K562 (cell line): Measurements from ENCODE around the gene ACSS2. TPM values are rescaled to one million over a fixed set of nuclear protein-coding genes. Genes with fewer than 3 reads are reported as not detected.
A peak's percentile ranks its signal among the peaks of the same experiment; 100 is the strongest.

Experiments used
- BHLHE40 ChIP-seq: IDR thresholded peaks from 2 replicates; pipeline ENCODE4 v1.6.1; 2011; ENCODE audit warnings: low read length, improper control_type of control experiment
- EZH2 ChIP-seq: IDR thresholded peaks from 2 replicates; pipeline ENCODE4 v1.6.1; 2012; ENCODE audit warnings: low read depth, mild to moderate bottlenecking, inconsistent platforms, low read length, borderline replicate concordance
- FOXK1 ChIP-seq: sonication (generic); formaldehyde crosslinking; IDR thresholded peaks from 2 replicates; pipeline ENCODE4 v1.8.0; 2022; ENCODE audit warnings: missing genetic modification reagents, mild to moderate bottlenecking, borderline replicate concordance
- HDAC3 ChIP-seq: fragments of 450-650 bp; IDR thresholded peaks from 2 replicates; pipeline ENCODE4 v1.6.1; 2018; ENCODE audit warnings: borderline replicate concordance, mild to moderate bottlenecking, moderate library complexity; ENCODE audit not compliant: partially characterized antibody
- HLTF ChIP-seq: fragments of 450-650 bp; IDR thresholded peaks from 2 replicates; pipeline ENCODE4 v1.6.1; 2016
- HNRNPH1 ChIP-seq: fragments of 200-400 bp; formaldehyde crosslinking; optimal IDR thresholded peaks from 2 replicates; pipeline ENCODE3; 2017; ENCODE audit warnings: low read depth, mild to moderate bottlenecking, low read length, moderate library complexity
- NCOA4 ChIP-seq: fragments of 450-650 bp; IDR thresholded peaks from 2 replicates; pipeline ENCODE4 v1.6.1; 2018; ENCODE audit warnings: mild to moderate bottlenecking; ENCODE audit not compliant: partially characterized antibody
- NUFIP1 ChIP-seq: fragments of 450-650 bp; IDR thresholded peaks from 2 replicates; pipeline ENCODE4 v1.6.1; 2018; ENCODE audit not compliant: partially characterized antibody
- POLR2AphosphoS2 ChIP-seq: IDR thresholded peaks from 2 replicates; pipeline ENCODE4 v1.6.1; 2012; ENCODE audit warnings: low read length, improper control_type of control experiment
- PTBP1 ChIP-seq: fragments of 200-400 bp; formaldehyde crosslinking; IDR thresholded peaks from 2 replicates; pipeline ENCODE4 v1.6.1; 2017; ENCODE audit warnings: low read depth, low read length
- SREBF2 ChIP-seq: sonication (generic); formaldehyde crosslinking; IDR thresholded peaks from 2 replicates; pipeline ENCODE4 v1.4.0; 2020; ENCODE audit warnings: mild to moderate bottlenecking, missing genetic modification reagents
- YBX1 ChIP-seq: fragments of 450-650 bp; IDR thresholded peaks from 2 replicates; pipeline ENCODE4 v1.7.1; 2016; ENCODE audit warnings: mild to moderate bottlenecking
- ZBTB1 ChIP-seq: sonication (generic); formaldehyde crosslinking; IDR thresholded peaks from 2 replicates; pipeline ENCODE4 v1.8.1; 2023; ENCODE audit warnings: missing genetic modification reagents, low read depth, mild to moderate bottlenecking, borderline replicate concordance
- ZFP30 ChIP-seq: fragments of 250-450 bp; sonication (Bioruptor Pico); IDR thresholded peaks from 2 replicates; pipeline ENCODE4 v1.8.0; 2022; ENCODE audit warnings: moderate library complexity, mild to moderate bottlenecking, inconsistent platforms, borderline replicate concordance
- ZNF347 ChIP-seq: fragments of 450-650 bp; formaldehyde crosslinking; IDR thresholded peaks from 2 replicates; pipeline ENCODE4 v1.4.0; 2020; ENCODE audit warnings: low read depth, mild to moderate bottlenecking, moderate library complexity
- ZNF699 ChIP-seq: fragments of 250-450 bp; sonication (Bioruptor Pico); IDR thresholded peaks from 2 replicates; pipeline ENCODE4 v1.8.0; 2021; ENCODE audit warnings: mild to moderate bottlenecking, moderate library complexity; ENCODE audit not compliant: insufficient replicate concordance
- ZNF785 ChIP-seq: fragments of 250-450 bp; sonication (Bioruptor Pico); IDR thresholded peaks from 2 replicates; pipeline ENCODE4 v1.4.0; 2020; ENCODE audit warnings: mild to moderate bottlenecking
- polyA plus RNA-seq, 8 experiments: library from polyadenylated mRNA; depleted of rRNA in 4 of 8; stranded (reverse) in 5 of 8; unstranded in 3 of 8; fragments of >200 nt; fragmentation: Nextera tagmentation in 2 of 8; fragmentation: Illumina TruSeq in 1 of 8; extraction: Ambion mirVana in 2 of 8; extraction: Trizol in 1 of 8; gene quantifications; 2 replicates each; pipeline versions ENCODE4 v1.2.1 to v1.2.3, GENCODE V29; 2011 to 2014; ENCODE audit warnings: inconsistent platforms in 1 of 8, missing spikeins in 1 of 8
- total RNA-seq, 7 experiments: library from RNA; depleted of rRNA in 6 of 7; stranded (reverse); fragments of >200 nt in 6 of 7; fragmentation: Illumina TruSeq in 2 of 7; extraction: Trizol in 2 of 7; gene quantifications; 2 replicates each; pipeline versions ENCODE4 v1.2.1 to v1.2.3, GENCODE V29; 2011 to 2021; ENCODE audit warnings: low replicate concordance in 1 of 7
- TF ChIP-seq, protein P1 (sequence below): sonication (generic); formaldehyde crosslinking; IDR thresholded peaks from 2 replicates; pipeline ENCODE4 v1.8.1; 2022; ENCODE audit warnings: missing genetic modification reagents
- TF ChIP-seq, protein P2 (sequence below), 2 experiments: fragments of 450-650 bp; IDR thresholded peaks; 2 replicates each; pipeline ENCODE4 v1.6.1; 2016
- TF ChIP-seq, protein P3 (sequence below), 2 experiments: fragments of 200-800 bp in 1 of 2; sonication (Bioruptor generic) in 1 of 2; sonication (generic) in 1 of 2; formaldehyde crosslinking in 1 of 2; IDR thresholded peaks in 1 of 2; conservative IDR thresholded peaks in 1 of 2; 2 replicates each; pipeline versions ENCODE4 v1.5.0 to v1.6.1; 2016 to 2020; ENCODE audit warnings: missing compliant biosample characterization in 1 of 2, missing genetic modification characterization in 1 of 2, missing genetic modification reagents in 1 of 2
- TF ChIP-seq, protein P4 (sequence below): fragments of 250-450 bp; sonication (Bioruptor Pico); IDR thresholded peaks from 2 replicates; pipeline ENCODE4 v1.8.0; 2021; ENCODE audit warnings: borderline replicate concordance, mild to moderate bottlenecking, moderate library complexity; ENCODE audit not compliant: poor library complexity, severe bottlenecking
- TF ChIP-seq, protein P5 (sequence below), 3 experiments: IDR thresholded peaks in 2 of 3; conservative IDR thresholded peaks in 1 of 3; 2 replicates each; pipeline ENCODE4 v1.5.1; 2011 to 2012; ENCODE audit warnings: low read length in 3 of 3, mild to moderate bottlenecking in 3 of 3, control low read depth in 2 of 3, improper control_type of control experiment in 1 of 3, inconsistent platforms in 1 of 3, low read depth in 1 of 3, mixed read lengths in 1 of 3, moderate library complexity in 1 of 3; ENCODE audit not compliant: insufficient read depth in 2 of 3

Gene ACSS2
- total and polyA plus RNA-seq, 9 of the 15 experiments (the other 6 are each of a cell fraction or from before 2014, with no cell fraction given): 21.9 to 246 (median 66.2) TPM

DNA sequence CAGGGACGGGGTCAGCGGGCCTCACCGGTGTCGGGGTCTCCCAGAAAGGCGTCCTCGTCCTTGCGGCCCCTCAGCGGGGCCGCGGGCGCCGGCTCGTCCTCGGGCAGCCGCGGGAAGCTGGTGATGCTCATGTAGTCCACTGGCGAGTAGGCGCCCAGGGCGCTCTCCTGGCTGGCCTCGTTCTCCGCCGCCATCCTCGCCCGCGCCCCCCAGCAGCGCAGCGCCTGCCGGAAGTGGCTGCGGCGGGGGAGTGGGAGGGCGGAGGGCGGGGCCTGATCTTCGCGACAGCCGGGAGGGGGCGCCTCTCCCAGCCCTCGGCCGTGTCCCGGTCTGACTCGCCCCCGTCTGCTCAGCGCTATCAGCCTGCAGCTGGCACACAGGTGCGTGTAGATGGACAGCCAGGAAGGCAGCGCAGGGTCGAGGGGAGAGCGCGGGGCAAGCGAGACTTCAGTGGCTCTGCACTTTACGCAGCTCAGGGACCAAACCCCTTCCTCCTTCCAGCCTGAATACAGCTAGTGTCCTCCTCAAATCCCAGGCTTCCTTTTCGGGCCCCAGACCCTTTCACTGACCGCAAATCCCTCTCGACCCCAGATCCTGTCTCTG, 3.7 kb upstream of the ACSS2 start, which contains the start of gene GGT7 (continued):
- TF ChIP-seq NCOA4 (no peak), ZFP30 (no peak), FOXK1 (CRISPR knock-in tag) (no peak), BHLHE40 (no peak), SREBF2 (CRISPR knock-in tag) (no peak), POLR2AphosphoS2 (no peak), PTBP1 (no peak), ZNF699 (no peak), EZH2 (no peak), HLTF (no peak), HNRNPH1 (no peak), ZBTB1 (CRISPR knock-in tag) (no peak), YBX1 (no peak), ZNF347 (no peak), ZNF785 (no peak), NUFIP1 (no peak), HDAC3 (no peak)
- TF ChIP-seq, protein P1, sequence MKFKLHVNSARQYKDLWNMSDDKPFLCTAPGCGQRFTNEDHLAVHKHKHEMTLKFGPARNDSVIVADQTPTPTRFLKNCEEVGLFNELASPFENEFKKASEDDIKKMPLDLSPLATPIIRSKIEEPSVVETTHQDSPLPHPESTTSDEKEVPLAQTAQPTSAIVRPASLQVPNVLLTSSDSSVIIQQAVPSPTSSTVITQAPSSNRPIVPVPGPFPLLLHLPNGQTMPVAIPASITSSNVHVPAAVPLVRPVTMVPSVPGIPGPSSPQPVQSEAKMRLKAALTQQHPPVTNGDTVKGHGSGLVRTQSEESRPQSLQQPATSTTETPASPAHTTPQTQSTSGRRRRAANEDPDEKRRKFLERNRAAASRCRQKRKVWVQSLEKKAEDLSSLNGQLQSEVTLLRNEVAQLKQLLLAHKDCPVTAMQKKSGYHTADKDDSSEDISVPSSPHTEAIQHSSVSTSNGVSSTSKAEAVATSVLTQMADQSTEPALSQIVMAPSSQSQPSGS: no peak
- TF ChIP-seq, protein P2, sequence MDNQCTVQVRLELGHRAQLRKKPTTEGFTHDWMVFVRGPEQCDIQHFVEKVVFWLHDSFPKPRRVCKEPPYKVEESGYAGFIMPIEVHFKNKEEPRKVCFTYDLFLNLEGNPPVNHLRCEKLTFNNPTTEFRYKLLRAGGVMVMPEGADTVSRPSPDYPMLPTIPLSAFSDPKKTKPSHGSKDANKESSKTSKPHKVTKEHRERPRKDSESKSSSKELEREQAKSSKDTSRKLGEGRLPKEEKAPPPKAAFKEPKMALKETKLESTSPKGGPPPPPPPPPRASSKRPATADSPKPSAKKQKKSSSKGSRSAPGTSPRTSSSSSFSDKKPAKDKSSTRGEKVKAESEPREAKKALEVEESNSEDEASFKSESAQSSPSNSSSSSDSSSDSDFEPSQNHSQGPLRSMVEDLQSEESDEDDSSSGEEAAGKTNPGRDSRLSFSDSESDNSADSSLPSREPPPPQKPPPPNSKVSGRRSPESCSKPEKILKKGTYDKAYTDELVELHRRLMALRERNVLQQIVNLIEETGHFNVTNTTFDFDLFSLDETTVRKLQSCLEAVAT (IDR thresholded peaks at IDR 0.05): no peak
- TF ChIP-seq, protein P3, sequence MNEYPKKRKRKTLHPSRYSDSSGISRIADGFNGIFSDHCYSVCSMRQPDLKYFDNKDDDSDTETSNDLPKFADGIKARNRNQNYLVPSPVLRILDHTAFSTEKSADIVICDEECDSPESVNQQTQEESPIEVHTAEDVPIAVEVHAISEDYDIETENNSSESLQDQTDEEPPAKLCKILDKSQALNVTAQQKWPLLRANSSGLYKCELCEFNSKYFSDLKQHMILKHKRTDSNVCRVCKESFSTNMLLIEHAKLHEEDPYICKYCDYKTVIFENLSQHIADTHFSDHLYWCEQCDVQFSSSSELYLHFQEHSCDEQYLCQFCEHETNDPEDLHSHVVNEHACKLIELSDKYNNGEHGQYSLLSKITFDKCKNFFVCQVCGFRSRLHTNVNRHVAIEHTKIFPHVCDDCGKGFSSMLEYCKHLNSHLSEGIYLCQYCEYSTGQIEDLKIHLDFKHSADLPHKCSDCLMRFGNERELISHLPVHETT (CRISPR knock-in tag; conservative IDR thresholded peaks at IDR 0.05 in 1 of 2, IDR thresholded peaks at IDR 0.05 in 1 of 2): 0 out of 4 replicates have a peak, but pooled peaks of 1 of the 2 experiments have one; percentile 38
- TF ChIP-seq, protein P4, sequence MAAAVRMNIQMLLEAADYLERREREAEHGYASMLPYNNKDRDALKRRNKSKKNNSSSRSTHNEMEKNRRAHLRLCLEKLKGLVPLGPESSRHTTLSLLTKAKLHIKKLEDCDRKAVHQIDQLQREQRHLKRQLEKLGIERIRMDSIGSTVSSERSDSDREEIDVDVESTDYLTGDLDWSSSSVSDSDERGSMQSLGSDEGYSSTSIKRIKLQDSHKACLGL (CRISPR knock-in tag): no peak
- TF ChIP-seq, protein P5, sequence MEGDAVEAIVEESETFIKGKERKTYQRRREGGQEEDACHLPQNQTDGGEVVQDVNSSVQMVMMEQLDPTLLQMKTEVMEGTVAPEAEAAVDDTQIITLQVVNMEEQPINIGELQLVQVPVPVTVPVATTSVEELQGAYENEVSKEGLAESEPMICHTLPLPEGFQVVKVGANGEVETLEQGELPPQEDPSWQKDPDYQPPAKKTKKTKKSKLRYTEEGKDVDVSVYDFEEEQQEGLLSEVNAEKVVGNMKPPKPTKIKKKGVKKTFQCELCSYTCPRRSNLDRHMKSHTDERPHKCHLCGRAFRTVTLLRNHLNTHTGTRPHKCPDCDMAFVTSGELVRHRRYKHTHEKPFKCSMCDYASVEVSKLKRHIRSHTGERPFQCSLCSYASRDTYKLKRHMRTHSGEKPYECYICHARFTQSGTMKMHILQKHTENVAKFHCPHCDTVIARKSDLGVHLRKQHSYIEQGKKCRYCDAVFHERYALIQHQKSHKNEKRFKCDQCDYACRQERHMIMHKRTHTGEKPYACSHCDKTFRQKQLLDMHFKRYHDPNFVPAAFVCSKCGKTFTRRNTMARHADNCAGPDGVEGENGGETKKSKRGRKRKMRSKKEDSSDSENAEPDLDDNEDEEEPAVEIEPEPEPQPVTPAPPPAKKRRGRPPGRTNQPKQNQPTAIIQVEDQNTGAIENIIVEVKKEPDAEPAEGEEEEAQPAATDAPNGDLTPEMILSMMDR (IDR thresholded peaks at IDR 0.05 in 2 of 3, conservative IDR thresholded peaks at IDR 0.05 in 1 of 3; ENCODE audit: insufficient read depth in 2 of 3, low read depth in 1 of 3, low read length in 3 of 3): peak; percentile 67 to 89 (median 74); a peak in 5 of 6 replicates
